ENCODE data around the gene PTGDS.
"Not testable (repeated sequence)": the region's sequence is repeated elsewhere in the genome, so short reads cannot be mapped to it uniquely, and the experiment has no call there.

PTGDS gene

DNA sequence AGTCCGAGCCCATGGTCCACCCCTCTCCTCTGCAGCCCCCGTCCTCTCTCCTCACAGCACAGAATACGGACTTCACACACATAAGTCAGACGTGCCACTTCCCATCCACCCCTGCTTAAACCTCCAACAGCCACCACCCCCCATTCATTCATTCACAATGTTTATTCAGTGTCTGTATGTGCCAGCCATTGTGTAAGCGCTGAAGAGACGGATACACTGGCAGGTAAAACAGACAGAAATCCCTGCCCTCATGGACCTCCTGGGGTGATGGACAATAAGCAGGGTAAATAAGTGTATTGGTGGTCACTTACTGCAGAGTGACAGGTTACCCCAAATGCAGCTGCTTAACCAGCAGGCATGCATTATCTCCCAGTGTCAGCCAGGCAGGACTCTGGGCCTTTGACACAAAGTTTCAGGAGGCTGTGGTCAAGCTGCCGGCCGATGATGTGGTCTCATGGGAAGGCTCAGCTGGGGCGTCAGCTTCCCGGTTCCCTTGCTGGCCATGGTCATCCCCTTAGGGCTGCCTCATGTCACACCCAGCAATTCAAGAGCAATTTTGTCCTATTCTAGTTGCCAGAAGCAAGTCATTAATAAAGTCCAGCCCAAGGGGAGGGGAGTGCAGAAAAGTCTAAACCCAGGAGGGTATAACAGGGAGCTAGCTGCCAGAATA, 13.1 kb downstream of the PTGDS start:
- no peak for DNase-seq (ENCODE audit: low read depth)

DNA sequence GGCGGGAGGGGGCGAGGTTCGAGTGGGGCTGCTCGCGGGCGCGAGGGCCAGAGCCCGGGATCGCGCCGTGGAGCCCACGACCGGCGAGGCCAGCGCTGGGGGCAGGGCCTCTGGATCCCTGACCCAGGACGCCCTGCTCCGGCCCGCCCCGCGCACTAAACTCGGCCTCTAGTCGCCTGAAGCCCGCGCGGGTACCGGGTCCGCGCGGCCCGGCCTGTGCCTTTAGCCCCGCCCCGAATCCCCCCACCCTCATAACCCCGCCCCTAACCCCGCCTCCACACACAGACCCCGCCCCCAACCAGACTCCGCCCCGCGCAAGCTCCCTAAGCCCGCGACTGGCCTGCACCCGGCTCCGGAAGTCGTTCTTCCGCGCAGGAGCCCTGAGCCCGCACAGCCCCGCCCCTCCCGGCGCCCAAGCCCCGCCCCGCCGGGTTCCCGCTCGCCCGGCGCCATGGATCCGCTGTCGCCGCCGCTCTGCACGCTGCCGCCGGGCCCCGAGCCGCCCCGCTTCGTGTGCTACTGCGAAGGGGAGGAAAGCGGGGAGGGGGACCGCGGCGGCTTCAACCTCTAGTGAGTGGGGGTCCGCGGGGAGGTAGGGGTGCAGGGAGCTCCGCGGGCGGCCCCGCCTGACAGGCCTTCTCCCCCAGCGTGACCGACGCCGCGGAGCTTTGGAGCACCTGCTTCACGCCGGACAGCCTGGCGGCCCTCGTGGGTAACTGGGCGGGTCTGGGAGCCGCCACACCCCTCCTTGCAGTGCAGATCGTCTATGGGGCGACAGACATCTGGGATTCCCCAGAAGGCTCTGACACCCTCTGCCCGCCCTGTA, 14.9 kb downstream of the PTGDS start, which contains the start of gene PAXX:
Gene PAXX (plus strand): TSS at position 430 of the 826 bp plus-strand sequence. CDS start 22 bp downstream, at position 452.
- DNase-seq (ENCODE audit: low read depth): peak; percentile 90

DNA sequence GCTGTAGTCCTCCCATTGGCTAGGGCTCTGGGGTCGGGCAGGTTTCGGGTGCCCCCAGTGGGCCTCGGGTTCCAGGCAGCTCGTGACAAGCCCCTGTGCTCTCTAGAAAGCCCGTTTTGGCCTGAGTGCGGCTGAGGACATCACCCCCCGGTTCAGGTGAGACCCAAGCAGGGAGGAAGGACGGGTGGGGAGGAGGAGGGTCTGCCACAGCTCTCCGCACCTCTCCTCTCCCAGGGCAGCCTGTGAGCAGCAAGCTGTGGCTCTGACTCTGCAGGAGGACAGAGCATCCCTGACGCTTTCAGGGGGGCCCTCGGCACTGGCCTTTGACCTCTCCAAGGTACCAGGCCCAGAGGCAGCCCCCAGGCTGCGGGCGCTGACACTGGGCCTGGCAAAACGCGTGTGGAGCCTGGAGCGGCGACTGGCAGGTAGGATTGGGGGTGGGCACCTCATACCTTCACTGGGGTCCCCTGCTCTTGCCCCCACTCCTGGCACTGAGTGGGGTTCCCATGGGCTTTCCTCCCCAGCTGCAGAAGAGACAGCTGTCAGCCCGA, 15.6 kb downstream of the PTGDS start:
- DNase-seq (ENCODE audit: low read depth): no peak

DNA sequence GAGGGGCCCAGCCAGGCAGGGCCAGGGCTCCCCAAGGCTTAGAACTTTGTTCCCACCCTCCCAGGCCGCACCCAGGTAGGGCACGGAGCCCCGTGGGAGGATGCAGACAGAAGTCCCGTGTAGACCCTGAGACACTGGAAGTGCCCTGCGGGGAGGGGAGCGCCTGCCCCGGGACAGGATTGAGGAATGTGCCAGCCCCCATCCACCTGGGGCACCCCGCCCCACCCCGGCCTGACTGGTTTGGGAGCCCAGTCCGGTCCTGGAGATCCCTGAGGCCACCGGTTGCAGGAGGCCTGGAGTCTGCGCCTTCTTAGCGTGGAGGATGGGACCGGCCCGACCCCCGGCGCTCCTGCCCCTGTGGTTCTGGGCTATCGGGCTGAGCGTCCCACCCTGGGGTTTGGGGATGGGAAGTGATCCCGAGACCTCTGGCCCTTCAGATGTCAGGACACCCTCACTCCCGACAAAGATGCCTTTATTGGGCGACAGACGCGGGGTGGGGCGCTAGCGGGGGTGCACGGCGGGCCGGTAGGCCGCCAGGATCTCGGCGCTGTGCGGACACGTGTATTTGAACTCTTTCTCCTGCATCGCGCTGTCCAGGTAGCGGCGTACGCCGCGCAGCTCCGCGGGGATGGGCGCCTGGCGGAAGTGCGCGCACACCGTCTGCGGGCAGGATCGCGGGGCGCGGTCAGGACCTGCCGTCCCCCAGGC, 17.0 kb downstream of the PTGDS start:
- DNase-seq (ENCODE audit: low read depth): no peak

DNA sequence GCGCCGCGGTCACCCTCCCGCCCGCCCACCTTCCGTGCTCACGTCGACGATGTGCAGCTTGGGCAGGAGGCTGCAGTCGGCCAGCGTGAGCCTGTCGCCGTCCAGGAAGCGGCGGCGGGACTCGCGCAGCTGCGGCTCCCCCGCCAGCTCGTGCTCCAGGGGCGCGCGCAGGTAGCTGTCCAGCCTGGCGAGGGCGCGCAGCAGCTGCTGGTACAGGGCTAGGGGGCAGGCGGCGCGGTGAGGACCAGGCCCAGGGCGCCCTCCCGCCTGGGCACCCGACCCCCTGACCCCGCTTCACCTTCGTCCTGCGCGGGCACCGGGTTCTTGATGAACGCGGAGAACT, 17.6 kb downstream of the PTGDS start:
- DNase-seq (ENCODE audit: low read depth): no peak

DNA sequence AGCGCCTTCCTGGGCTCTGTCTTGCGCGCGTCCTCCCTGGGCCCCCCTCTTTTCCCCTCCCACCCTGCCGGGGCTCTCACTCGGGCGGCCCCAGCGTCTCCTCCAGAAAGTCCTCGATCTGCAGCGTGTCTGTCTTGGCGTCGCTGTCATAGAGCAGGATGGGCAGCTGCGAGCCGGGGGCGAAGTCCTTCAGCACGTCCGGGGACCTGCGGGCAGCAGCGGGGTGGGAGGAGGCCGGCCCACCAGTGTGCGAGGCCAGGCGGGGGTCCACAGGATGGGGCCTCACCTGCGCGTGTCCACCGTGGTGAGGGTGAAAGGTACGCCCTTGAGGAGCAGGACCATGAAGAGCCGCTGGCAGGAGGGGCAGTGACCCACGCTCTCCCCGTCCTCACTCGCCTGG, 18.1 kb downstream of the PTGDS start:
- DNase-seq (ENCODE audit: low read depth): no peak

DNA sequence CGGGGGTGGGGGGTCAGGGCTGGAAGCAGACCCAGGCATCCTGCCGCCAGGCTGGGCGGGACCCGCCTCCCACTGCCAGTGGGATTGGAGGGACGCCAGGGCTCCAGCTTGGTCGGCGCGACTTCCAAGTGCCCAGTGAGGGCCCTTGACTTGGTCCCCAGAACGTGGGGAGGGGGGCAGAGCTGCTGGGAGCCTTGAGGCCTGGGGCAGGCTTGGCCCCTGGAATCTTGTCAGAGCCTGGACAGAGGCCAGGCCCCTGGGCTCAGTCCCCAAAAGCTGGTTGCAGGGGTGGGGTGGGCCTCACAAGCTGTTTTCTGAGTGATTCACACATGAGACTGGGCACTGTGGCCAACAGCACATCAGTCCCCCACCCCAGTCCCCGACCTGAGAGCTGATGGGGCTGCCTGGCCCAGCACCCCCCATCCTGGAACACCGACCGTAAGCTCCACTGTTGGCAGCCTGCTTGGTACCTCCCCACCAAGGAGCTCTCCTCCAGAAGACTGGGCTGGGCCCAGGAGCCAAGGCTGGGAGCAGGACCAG, 18.5 kb downstream of the PTGDS start:
- DNase-seq (ENCODE audit: low read depth): no peak

DNA sequence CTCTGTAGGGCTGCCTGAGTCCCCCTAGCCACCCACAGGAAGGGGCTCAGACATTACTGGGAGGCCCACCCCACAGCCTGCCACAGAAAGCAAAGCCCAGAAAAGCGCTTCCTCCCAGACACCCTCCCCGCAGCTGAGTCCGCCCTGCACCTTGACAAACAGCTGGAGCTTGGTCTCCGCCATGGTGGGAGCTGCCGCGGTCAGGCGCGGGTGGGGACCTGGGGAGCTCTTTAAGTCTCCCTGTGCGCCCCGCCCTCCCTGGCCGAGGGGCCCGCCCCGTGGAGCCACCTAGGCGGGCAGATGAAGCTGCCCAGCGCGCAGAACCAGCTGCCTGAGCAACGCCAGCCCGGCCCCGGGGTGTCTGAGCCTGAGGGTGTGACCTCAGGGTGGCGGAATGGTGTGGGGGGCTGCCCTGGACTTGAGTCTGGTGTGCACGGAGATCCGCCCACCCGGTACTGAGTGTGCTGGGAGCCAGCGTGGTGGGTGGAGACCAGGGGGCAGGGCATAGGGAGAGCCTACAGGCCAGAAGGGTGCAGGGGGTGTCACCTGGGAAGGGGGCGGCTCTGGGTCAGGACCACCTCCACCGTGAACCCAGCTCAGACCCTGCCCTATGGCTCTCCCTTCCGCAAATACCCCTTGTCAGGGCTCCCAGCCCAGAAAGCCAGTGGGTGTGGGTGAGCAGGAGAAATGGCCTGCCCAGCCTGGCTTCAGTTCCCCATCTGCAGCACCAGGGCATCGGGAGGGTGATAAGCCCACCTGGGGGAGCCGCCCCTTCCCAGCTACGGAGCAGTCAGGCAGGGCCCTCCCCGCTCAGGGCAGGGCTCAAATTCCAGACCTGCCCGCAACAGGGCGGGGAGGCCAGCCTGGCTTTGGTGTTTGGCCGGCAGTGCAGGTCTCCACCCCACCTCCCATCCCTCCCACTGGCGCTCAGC, 19.3 kb downstream of the PTGDS start, which contains the start of gene CLIC3:
Gene CLIC3 (minus strand): TSS at position 208 of the 932 bp plus-strand sequence. CDS start 25 bp downstream, at position 183.
- no peak for DNase-seq (ENCODE audit: low read depth)

DNA sequence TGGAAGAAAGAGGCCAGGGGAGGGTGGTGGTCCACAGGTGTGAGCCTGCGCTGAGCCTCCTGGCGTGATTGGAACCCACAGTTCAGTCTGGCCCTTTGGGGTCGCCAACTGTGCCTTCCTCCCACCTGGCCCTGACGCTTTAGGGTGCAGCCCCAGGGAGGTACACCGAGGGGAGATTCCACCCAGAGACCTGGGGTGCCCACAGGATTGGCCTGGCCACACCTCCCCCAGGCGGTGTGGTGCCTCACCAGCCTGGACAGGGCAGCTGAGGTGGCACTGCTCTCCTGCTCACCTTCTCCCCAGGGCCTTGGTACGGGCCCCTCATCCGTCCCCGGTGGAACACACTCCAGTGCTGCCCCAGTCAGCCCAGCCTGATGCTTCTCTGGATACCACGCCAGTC, 20.1 kb downstream of the PTGDS start:
- DNase-seq (ENCODE audit: low read depth): no peak

DNA sequence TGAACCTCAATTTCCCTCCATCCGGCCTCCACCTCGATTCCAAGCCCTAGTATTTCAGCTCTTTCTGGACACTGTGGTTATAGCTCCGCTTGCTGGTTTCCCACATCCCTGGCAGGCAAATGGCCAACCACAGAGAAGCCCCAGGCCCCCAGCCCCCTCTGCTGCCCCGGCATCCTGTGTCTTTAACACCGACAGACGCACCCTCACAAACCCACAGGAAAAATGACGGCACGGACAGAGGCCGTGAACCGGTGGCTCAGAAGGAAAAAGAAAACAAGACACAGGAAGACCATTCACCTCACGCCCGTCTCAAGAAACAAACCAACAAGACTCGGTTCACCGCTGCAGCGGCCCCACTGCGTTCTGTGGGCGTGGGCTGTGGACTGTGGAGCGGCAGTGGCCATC, 20.5 kb downstream of the PTGDS start:
- DNase-seq (ENCODE audit: low read depth): peak; percentile 32

DNA sequence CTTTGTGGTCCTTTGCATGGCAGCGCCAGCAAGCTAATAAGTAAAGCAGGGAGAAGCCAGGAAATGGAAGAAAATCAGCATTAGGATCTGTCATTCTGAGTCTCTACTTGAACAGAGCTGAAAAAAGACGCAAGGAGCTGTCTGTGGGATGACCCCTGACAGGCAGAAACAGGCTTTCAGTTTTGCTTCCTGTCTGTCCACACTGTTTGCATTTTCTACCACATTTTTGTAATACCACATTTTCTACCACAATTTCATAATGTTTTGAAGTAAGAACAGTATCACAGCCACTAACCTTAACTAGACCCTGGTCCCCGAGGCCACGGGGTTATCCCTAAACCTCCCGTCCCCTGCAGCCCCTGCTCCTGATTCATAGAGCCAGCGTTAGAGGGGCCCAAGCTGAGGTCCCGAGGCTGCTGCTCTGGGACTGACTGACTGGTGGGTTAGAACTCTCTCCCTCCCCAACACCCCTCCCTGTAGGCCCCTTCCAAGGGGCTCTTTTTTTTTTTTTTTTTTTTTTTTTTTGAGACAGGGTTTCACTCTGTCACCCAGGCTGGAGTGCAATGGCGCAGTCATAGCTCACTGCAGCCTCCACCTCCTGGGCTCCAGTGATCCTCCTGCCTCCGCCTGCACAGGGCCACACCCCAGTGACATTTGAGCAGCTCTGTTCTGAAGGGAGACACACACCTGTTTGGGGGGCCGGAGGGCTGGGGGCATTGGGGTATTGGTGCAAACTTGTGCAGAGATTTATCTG, 23.1 kb downstream of the PTGDS start:
- peak; percentile 93 for DNase-seq (ENCODE audit: low read depth)

DNA sequence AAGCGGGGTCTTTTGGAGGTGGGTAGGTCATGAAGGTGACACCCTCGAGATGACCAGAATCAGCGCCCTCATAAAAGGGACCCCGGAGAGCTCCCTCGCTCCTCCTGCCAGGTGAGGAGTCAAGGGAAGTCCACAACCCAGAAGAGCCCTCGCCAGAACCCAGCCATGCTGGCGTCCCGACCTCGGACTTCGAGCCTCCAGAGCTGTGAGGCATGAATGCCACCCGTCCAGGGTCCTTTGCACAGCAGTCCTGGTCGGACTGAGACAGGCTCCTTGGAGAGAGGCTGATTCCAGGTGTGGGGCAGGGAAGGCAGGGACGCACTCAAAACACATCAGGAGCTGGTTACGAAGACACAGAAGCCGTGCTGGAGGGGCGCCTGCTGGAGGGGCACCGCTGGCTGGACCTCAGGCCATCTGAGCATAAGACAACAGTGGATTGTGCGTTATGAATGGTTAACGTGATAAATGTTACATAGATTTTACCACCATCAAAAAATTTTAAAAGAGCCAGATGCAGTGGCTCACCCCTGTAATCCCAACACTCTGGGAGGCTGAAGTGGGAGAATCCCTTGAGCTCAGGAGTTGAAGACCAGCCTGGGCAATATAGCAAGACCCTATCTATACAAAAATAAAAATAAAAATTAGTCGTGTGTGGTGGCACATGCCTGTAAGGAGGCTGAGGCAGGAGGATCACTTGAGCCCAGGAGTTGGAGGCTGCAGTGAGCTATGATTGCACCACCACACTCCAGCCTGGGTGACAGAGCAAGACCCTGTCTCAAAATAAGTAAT, 24.7 kb downstream of the PTGDS start:
- no peak for DNase-seq (ENCODE audit: low read depth)

DNA sequence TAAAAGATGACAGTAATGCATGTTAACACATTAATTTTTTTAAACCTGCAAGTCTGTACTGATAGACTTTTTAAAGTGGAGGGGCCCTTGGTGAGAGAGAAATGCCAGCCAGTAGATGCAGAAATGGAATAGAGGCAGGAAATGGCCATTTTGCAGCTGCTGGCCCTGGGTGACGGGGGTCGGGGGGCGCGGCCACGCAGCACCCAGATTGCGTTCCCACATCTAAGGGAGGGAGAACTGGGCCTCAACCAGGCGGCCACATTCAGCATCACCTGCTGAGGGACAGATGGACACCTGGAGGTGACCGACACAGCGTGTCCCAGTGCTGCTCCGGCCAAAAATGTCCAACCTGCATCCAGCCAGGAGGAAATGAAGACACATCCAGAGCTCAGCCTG, 25.3 kb downstream of the PTGDS start:
- no peak for DNase-seq (ENCODE audit: low read depth)

DNA sequence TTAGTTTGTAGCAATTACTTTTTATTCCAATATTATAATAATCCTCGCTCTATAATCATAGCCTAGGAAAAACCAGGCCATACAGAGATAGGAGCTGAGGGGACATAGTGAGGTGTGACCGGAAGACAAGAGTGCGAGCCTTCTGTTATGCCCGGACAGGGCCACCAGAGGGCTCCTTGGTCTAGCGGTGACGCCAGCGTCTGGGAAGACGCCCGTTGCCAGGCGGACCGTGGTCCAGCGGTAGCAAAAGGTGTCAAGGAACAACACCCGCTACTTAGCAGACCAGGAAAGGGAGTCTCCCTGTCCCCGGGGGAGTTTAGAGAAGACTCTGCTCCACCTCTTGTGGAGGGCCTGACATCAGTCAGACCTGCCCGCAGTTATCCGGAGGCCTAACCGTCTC, 27.0 kb downstream of the PTGDS start:
- not testable (repeated sequence) for DNase-seq (ENCODE audit: low read depth)

DNA sequence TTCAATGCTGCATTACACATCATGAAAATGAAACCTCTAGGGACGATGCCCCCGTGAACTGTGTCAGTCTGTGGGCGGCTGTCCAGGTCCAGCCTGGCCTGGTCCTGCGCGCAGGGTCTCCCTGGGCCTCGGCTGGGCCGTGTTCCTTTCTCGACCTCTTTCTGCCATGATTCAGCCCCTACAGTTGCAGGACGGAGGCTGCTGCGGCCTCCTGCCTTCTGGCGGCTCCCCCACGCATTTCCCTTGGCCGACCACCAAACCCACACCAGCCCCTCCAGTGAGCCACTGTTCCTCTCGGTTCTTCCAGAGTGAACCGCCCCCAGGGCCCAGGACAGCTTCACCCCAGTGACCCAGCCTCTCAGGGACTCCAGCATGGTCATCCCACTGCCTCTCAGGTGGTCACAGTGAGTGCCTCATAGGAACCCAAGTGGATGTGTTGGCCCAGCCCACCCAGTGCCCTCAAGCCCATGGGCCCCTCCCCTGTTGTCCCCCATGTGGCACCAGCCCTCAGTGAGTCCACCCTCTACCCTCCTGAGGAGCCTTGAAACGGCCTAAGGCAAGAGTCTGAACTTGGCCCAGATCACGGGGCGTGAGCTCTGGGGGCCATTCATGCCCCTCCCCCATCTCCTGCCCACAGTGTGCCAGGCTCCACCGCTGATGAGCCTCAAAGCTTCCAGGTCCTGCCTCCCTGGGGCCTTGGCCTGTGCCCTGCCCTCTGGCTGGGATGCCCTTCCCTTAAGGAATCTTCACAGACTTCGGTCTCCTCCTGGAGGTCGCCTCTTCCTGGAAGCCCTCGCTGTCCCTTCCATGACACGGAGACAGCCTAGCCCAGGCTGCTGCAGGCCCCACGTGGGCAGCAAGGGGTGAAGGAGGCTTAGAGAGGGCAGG, 29.1 kb downstream of the PTGDS start:
- no peak for DNase-seq (ENCODE audit: low read depth)

DNA sequence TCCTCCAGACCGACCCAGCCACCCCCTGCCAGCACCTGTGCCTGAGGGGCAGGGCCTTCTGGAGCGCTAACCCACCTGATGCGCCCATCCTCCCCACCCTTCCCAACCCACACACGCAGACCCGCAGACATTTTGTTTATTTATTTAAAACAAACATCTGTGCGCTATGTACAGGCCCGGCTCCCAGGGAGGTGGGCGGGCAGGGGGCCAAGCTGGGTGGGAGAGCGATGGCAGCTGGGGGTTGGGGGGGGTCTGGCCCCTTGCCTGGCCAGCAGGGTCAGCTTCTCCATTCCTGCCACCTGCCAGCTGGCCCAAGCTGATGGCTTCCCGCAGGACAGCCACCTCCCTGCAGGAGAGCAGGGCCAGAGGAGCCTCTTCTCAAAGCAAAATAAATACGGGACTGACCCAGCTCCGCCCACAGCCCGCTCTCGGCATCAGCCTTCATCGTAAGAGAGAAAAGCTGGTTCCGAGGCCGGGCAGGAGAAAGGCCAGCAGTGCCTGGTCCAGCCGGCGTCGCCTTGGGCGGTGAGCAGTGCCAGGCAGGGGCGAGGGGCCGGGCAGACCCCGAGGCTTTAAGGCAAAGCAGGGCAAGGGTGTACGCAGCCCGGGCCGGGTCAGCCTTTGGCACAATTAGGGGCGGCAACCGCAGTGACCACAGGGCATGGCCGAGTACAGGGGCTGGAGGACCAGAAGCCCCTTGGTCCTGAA, 30.0 kb downstream of the PTGDS start:
- peak; percentile 33 for DNase-seq (ENCODE audit: low read depth)

DNA sequence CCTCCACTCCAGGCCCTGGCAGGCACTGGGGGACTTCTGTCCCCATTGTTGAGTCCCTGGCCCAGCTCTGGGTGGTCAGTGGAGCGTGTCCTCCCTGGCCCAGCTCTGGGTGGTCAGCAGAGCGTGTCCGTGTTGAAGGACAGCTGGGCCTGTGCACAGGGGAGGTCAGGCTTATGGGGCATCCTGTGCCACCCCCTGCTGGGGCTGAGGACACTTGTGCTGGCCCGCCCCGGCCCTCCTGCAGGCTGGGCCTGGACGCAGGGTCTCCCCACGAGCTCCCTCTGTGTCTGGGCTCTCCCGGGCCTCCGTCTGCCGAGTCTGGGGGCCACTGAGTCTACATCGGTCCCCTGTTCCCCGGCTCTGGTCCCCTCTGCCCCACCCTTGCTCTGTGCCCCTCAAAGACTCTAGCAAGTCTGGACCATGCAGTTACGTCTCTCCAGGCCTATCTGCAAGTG, 30.5 kb downstream of the PTGDS start:
- DNase-seq (ENCODE audit: low read depth): no peak

DNA sequence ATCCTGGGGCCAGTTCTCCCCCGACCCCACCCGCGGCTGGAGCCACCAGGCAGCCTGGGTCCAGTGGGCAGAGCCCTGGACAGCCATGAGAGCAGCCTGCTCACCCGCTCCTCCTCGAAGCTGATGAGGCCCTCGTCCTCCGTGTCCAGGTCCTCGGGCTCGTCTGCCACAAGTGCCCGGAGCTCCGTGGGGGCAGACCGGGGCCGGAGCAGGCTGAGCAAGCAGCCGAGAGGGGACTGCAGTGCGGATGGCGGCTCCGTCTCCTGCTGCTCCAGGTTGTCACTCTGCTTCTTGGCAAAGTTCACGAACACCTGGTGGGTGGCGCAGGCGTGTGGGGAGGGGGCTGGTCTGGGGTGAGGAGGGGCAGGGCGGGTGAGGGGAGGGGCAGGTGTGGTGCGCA, 31.0 kb downstream of the PTGDS start:
- no peak for DNase-seq (ENCODE audit: low read depth)
